HepG2 (cell line): Measurements from ENCODE around the gene WIPF2. TPM values are rescaled to one million over a fixed set of nuclear protein-coding genes. Genes with fewer than 3 reads are reported as not detected.

Experiments
- ARNTL ChIP-seq: sonication (generic); formaldehyde crosslinking; IDR thresholded peaks from 2 replicates; pipeline ENCODE4 v1.4.0; 2020; ENCODE audit warnings: mild to moderate bottlenecking, missing genetic modification reagents
- CREB1 ChIP-seq, 2 experiments: fragments of 450-650 bp in 1 of 2; IDR thresholded peaks; 2 replicates each; pipeline ENCODE4 v1.6.1; 2016 to 2017; ENCODE audit warnings: control low read depth in 1 of 2, mild to moderate bottlenecking in 1 of 2, missing compliant biosample characterization in 1 of 2, missing genetic modification characterization in 1 of 2
- DRAP1 ChIP-seq: IDR thresholded peaks from 2 replicates; pipeline ENCODE4 v1.6.1; 2016; ENCODE audit warnings: missing genetic modification reagents, missing compliant biosample characterization
- HMGXB3 ChIP-seq: sonication (generic); formaldehyde crosslinking; IDR thresholded peaks from 2 replicates; pipeline ENCODE4 v1.4.0; 2020; ENCODE audit warnings: missing genetic modification reagents, borderline replicate concordance
- NFKB2 ChIP-seq: sonication (generic); formaldehyde crosslinking; IDR thresholded peaks from 2 replicates; pipeline ENCODE4 v1.4.0; 2020; ENCODE audit warnings: missing genetic modification reagents, borderline replicate concordance
- PBX3 ChIP-seq: sonication (generic); formaldehyde crosslinking; IDR thresholded peaks from 2 replicates; pipeline ENCODE4 v1.8.1; 2023; ENCODE audit warnings: missing genetic modification reagents, inconsistent platforms, borderline replicate concordance
- TSC22D2 ChIP-seq: sonication (generic); formaldehyde crosslinking; IDR thresholded peaks from 2 replicates; pipeline ENCODE4 v1.5.1; 2020; ENCODE audit warnings: missing genetic modification reagents, mild to moderate bottlenecking, borderline replicate concordance
- ZBTB37 ChIP-seq: sonication (generic); formaldehyde crosslinking; IDR thresholded peaks from 2 replicates; pipeline ENCODE4 v1.4.0; 2020; ENCODE audit warnings: mild to moderate bottlenecking, missing genetic modification reagents
- ZKSCAN8 ChIP-seq: IDR thresholded peaks from 2 replicates; pipeline ENCODE4 v1.6.1; 2016; ENCODE audit warnings: borderline replicate concordance, missing genetic modification reagents, missing compliant biosample characterization
- ZNF282 ChIP-seq: fragments of 450-650 bp; IDR thresholded peaks from 2 replicates; pipeline ENCODE4 v1.6.1; 2018; ENCODE audit not compliant: partially characterized antibody
- ZNF468 ChIP-seq: sonication (generic); formaldehyde crosslinking; IDR thresholded peaks from 2 replicates; pipeline ENCODE4 v1.8.0; 2022; ENCODE audit warnings: mild to moderate bottlenecking, moderate library complexity, missing genetic modification reagents
- ZNF530 ChIP-seq: sonication (generic); formaldehyde crosslinking; IDR thresholded peaks from 2 replicates; pipeline ENCODE4 v1.5.0; 2020; ENCODE audit warnings: low read depth, mild to moderate bottlenecking, missing genetic modification reagents
- ZNF572 ChIP-seq: sonication (generic); formaldehyde crosslinking; IDR thresholded peaks from 2 replicates; pipeline ENCODE4 v1.5.1; 2020; ENCODE audit warnings: mild to moderate bottlenecking, missing genetic modification reagents
- ZNF770 ChIP-seq: sonication (generic); formaldehyde crosslinking; IDR thresholded peaks from 2 replicates; pipeline ENCODE4 v1.5.0; 2020; ENCODE audit warnings: mild to moderate bottlenecking, missing genetic modification reagents
- polyA plus RNA-seq, 8 experiments: library from polyadenylated mRNA; depleted of rRNA in 3 of 8; stranded (reverse) in 7 of 8; unstranded in 1 of 8; fragments of >200 nt; fragmentation: Illumina TruSeq in 4 of 8; extraction: Trizol in 4 of 8; gene quantifications; 2 replicates each; pipeline versions ENCODE4 v1.2.1 to v1.2.3, GENCODE V29; 2011 to 2016; ENCODE audit warnings: low read depth in 4 of 8, missing spikeins in 1 of 8, mixed read lengths in 1 of 8; ENCODE audit not compliant: insufficient read depth in 1 of 8
- total RNA-seq, 5 experiments: library from RNA; depleted of rRNA; stranded (reverse); fragments of >200 nt; fragmentation: Illumina TruSeq; extraction: Trizol; gene quantifications; 2 replicates each; pipeline ENCODE4 v1.2.3, GENCODE V29; 2016; ENCODE audit warnings: low read depth in 1 of 5

WIPF2 gene
- total and polyA plus RNA-seq, 2 of the 13 experiments (the other 11 are each of a cell fraction or from before 2014, with no cell fraction given) = 7.2 to 10.8 TPM

GRCh38 chr17:40315678-40316570, 96.8 kb downstream of the WIPF2 start (continued):
- TF ChIP-seq ZNF572 (CRISPR knock-in tag) = 0 out of 2 replicates have a peak, but pooled peaks have one; percentile 59
- no peak for TF ChIP-seq PBX3 (CRISPR knock-in tag)
- no peak for TF ChIP-seq ZKSCAN8 (CRISPR knock-in tag)
- no peak for TF ChIP-seq TSC22D2 (CRISPR knock-in tag)
- TF ChIP-seq ZNF282 = no peak
- no peak for TF ChIP-seq HMGXB3
- TF ChIP-seq CREB1 (IDR thresholded peaks at IDR 0.05) = no peak
- no peak for TF ChIP-seq CREB1 (CRISPR knock-in tag; IDR thresholded peaks at IDR 0.05)
- no peak for TF ChIP-seq ZBTB37 (CRISPR knock-in tag)
- no peak for TF ChIP-seq ZNF530
- TF ChIP-seq ZNF468 = no peak
- TF ChIP-seq ZNF770 (CRISPR knock-in tag) = no peak
- TF ChIP-seq DRAP1 (CRISPR knock-in tag) = no peak
- TF ChIP-seq NFKB2 (CRISPR knock-in tag) = no peak
- TF ChIP-seq ARNTL = no peak
- TF ChIP-seq, all 625 proteins: peak for 11
